ENCODE data around the gene ZNF76. TPM values are rescaled to one million over a fixed set of nuclear protein-coding genes. Genes with fewer than 3 reads are reported as not detected.

The ZNF76 gene
- total and polyA plus RNA-seq, 2 of the 8 experiments (the other 6 are each of a cell fraction or from before 2014, with no cell fraction given) = 17.9 to 23.9 TPM

DNA sequence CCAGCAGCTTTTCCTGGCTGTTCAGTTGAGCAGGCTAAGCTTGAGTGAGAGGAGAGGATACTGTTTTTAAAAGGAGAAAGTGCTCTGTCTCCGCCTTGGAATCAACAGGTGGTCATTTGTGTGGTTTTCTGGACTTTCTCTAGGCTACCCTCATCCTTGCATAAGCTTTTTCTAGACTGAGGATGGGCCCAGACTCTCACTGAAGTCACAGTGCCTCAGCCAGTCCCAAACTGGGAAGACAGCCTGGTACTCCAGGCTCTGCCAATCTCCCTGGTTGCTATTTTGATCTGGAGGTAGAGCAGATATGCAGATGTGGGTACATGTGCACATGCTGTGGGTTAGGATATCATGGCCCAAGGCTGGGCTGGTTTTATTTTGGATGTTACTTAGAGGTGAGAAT lies 38.8 kb upstream of the ZNF76 start:
- Histone ChIP-seq H2BK20ac (ENCODE audit: low read length) (no peak overlapping the region), H2BK15ac (ENCODE audit: low read length) (no peak overlapping the region), H3K79me2 (ENCODE audit: control insufficient read depth in 1 of 2, insufficient read depth in 2 of 2, low read length in 2 of 2) (no peaks in the 10 kb centered on the region), H3K27ac (ENCODE audit: low read depth, low read length) (no peak overlapping the region), H3K23ac (ENCODE audit: insufficient read length) (no peak overlapping the region), H3K14ac (ENCODE audit: insufficient read length) (no peak overlapping the region), H3K18ac (ENCODE audit: extremely low read depth, low read length) (no peak overlapping the region), H3K36me3 (ENCODE audit: control insufficient read depth in 2 of 4, insufficient read depth in 4 of 4, low read length in 3 of 4) (no peaks in the 10 kb centered on the region), H3K56ac (replicated peaks; ENCODE audit: insufficient read length, low read depth, low read length) (no peak overlapping the region), H2AFZ (ENCODE audit: low read length) (no peak overlapping the region), H4K8ac (ENCODE audit: extremely low read depth, insufficient read depth, low read length) (no peak overlapping the region), H2BK5ac (ENCODE audit: low read depth, low read length) (no peak overlapping the region), H4K5ac (ENCODE audit: insufficient read length, low read depth, low read length) (no peak overlapping the region), H3K4me1 (replicated peaks in 1 of 4; ENCODE audit: control insufficient read depth in 3 of 4, insufficient read depth in 4 of 4, low read length in 3 of 4) (peaks cover 7 to 28% (median 18%) of the 10 kb centered on the region in 4 experiments), H2BK120ac (replicated peaks; ENCODE audit: low read depth, low read length) (no peak overlapping the region), H4K20me1 (replicated peaks in 1 of 2; ENCODE audit: control insufficient read depth in 1 of 2, insufficient read depth in 2 of 2, low read length in 2 of 2) (peaks cover 2 to 27% of the 10 kb centered on the region in 2 experiments), H2BK12ac (ENCODE audit: low read depth, low read length) (no peak overlapping the region), H3K23me2 (ENCODE audit: low read depth, low read length) (no peaks in the 10 kb centered on the region), H2AK5ac (ENCODE audit: low read depth, low read length) (no peak overlapping the region), H3K9ac (replicated peaks in 1 of 4; ENCODE audit: extremely low read depth in 1 of 4, low read depth in 3 of 4, low read length in 3 of 4) (no peak overlapping the region), H3K79me1 (ENCODE audit: low read depth, low read length) (no peaks in the 10 kb centered on the region), H3K9me3 (ENCODE audit: insufficient read depth in 2 of 2, low read depth in 1 of 2, low read length in 1 of 2) (no peaks in the 10 kb centered on the region), H4K91ac (replicated peaks; ENCODE audit: insufficient read length, low read length) (no peak overlapping the region), H3K27me3 (replicated peaks in 1 of 4; ENCODE audit: control insufficient read depth in 3 of 4, extremely low read depth in 1 of 4, insufficient read depth in 3 of 4, low read length in 3 of 4) (peaks cover 0 to 47% (median 25%) of the 10 kb centered on the region in 4 experiments; a peak in 6 of 7 replicates), H3K4ac (replicated peaks; ENCODE audit: insufficient read length, low read depth, low read length) (no peak overlapping the region), H3K4me2 (ENCODE audit: insufficient read depth in 1 of 2, low read depth in 2 of 2, low read length in 2 of 2) (no peak overlapping the region), H3K4me3 (ENCODE audit: extremely low read depth in 1 of 4, insufficient read depth in 2 of 4, low read depth in 3 of 4, low read length in 4 of 4) (no peak overlapping the region)
- POLR2A ChIA-PET (ENCODE audit: partially characterized antibody) = interaction anchor here (1.8 kb wide), 1 partner anchor 11 kb away, joined by 8 read pairs; no protein-coding TSS in a partner anchor
- CTCF ChIA-PET (ENCODE audit: partially characterized antibody) = interaction anchor here (1.4 to 19.1 kb wide), 3 partner anchors 20 to 81 kb away, joined by 6 to 219 read pairs (median 26); no protein-coding TSS in a partner anchor
- no peak for TF ChIP-seq BRCA1 (IDR thresholded peaks at IDR 0.05; ENCODE audit: low read depth, low read length)
- TF ChIP-seq HDAC6 (IDR thresholded peaks at IDR 0.05; ENCODE audit: low read depth, low read length) = no peak
- no peak for TF ChIP-seq KDM5A (IDR thresholded peaks at IDR 0.05; ENCODE audit: low read length)
- no peak for TF ChIP-seq EGR1 (IDR thresholded peaks at IDR 0.05; ENCODE audit: borderline replicate concordance, low read depth, low read length)
- TF ChIP-seq TCF12 (IDR thresholded peaks at IDR 0.05; ENCODE audit: low read depth, low read length) = no peak
- no peak for TF ChIP-seq ZNF274 (IDR thresholded peaks at IDR 0.05; ENCODE audit: borderline replicate concordance, extremely low read depth, low read length)
- no peak for TF ChIP-seq CHD1 (IDR thresholded peaks at IDR 0.05; ENCODE audit: low read depth, low read length)
- TF ChIP-seq RNF2 (IDR thresholded peaks at IDR 0.05; ENCODE audit: borderline replicate concordance, low read depth, low read length, missing control alignments, poor library complexity, severe bottlenecking) = no peak
- no peak for TF ChIP-seq SP4 (IDR thresholded peaks at IDR 0.05; ENCODE audit: low read length)
- TF ChIP-seq CTBP2 (IDR thresholded peaks at IDR 0.05; ENCODE audit: borderline replicate concordance, insufficient read depth, insufficient read length, low read length) = no peak
- no peak for TF ChIP-seq POU5F1 (IDR thresholded peaks at IDR 0.05; ENCODE audit: low read depth, low read length)
- TF ChIP-seq TEAD4 (IDR thresholded peaks at IDR 0.05; ENCODE audit: low read depth, low read length) = no peak
- no peak for TF ChIP-seq SP1 (IDR thresholded peaks at IDR 0.05; ENCODE audit: low read depth, low read length)
- TF ChIP-seq SIN3A (conservative IDR thresholded peaks at IDR 0.05 in 1 of 2, IDR thresholded peaks at IDR 0.05 in 1 of 2; ENCODE audit: low read depth in 1 of 2, low read length in 2 of 2) = no peak
- 85% methylated on average over 1 of the region's 1 CpG; no CpG with 5 or more reads in 1 of the 2 experiments for WGBS, 2 experiments (ENCODE audit: extremely low coverage in 1 of 2, insufficient coverage in 1 of 2, insufficient read length in 1 of 2, insufficient replicate concordance in 2 of 2, low coverage in 1 of 2, low lambda C conversion rate in 2 of 2, missing lambda C conversion rate in 1 of 2)
- DNase-seq (ENCODE audit: low read depth in 1 of 2, low spot score in 2 of 2) (no peak), FAIRE-seq (no peak)
